SK-N-SH treated with all-trans-retinoic acid at 6 μM for 48 hours (cell line): ENCODE results near the gene SC5D.

Experiments
- ATAC-seq: fragments of 200-7000 bp; cut with Tn5 transposase; 3 replicates; pipeline ENCODE4 v1.9.1; 2020; ENCODE audit warnings: mild to moderate bottlenecking, moderate library complexity
- ARNTL ChIP-seq: fragments of 450-650 bp; formaldehyde crosslinking; IDR thresholded peaks from 2 replicates; pipeline ENCODE4 v1.5.0; 2020; ENCODE audit warnings: low read depth, mild to moderate bottlenecking, moderate library complexity, borderline replicate concordance
- BACH2 ChIP-seq: fragments of 250-450 bp; sonication (Bioruptor Pico); IDR thresholded peaks from 2 replicates; pipeline ENCODE4 v1.9.0; 2021; ENCODE audit warnings: mild to moderate bottlenecking, borderline replicate concordance
- CSDC2 ChIP-seq: fragments of 250-450 bp; sonication (Bioruptor Pico); IDR thresholded peaks from 2 replicates; pipeline ENCODE4 v1.5.0; 2020; ENCODE audit warnings: mild to moderate bottlenecking, moderate library complexity
- CSRNP3 ChIP-seq: fragments of 250-450 bp; sonication (Bioruptor Pico); IDR thresholded peaks from 2 replicates; pipeline ENCODE4 v1.5.1; 2021; ENCODE audit warnings: mild to moderate bottlenecking, moderate library complexity
- ESRRG ChIP-seq: fragments of 250-450 bp; sonication (Bioruptor Pico); IDR thresholded peaks from 2 replicates; pipeline ENCODE4 v1.6.1; 2021; ENCODE audit warnings: mild to moderate bottlenecking
- GLIS3 ChIP-seq: fragments of 250-450 bp; sonication (Bioruptor Pico); IDR thresholded peaks from 2 replicates; pipeline ENCODE4 v1.5.0; 2020; ENCODE audit warnings: mild to moderate bottlenecking, moderate library complexity
- ISL1 ChIP-seq: fragments of 250-450 bp; sonication (Bioruptor Pico); IDR thresholded peaks from 2 replicates; pipeline ENCODE4 v2.1.2; 2022; ENCODE audit warnings: mild to moderate bottlenecking, moderate library complexity
- OSR1 ChIP-seq: fragments of 250-450 bp; sonication (Bioruptor Pico); IDR thresholded peaks from 2 replicates; pipeline ENCODE4 v1.8.0; 2022; ENCODE audit warnings: moderate library complexity, mild to moderate bottlenecking, inconsistent platforms
- POU6F1 ChIP-seq: fragments of 250-450 bp; sonication (Bioruptor Pico); IDR thresholded peaks from 2 replicates; pipeline ENCODE4 v1.8.0; 2021; ENCODE audit warnings: low read depth, mild to moderate bottlenecking, moderate library complexity, borderline replicate concordance
- PPARA ChIP-seq: fragments of 250-450 bp; sonication (Bioruptor Pico); IDR thresholded peaks from 2 replicates; pipeline ENCODE4 v1.5.0; 2020; ENCODE audit warnings: mild to moderate bottlenecking, borderline replicate concordance
- RARB ChIP-seq: fragments of 250-450 bp; sonication (Bioruptor Pico); IDR thresholded peaks from 2 replicates; pipeline ENCODE4 v1.8.0; 2021; ENCODE audit warnings: mild to moderate bottlenecking, moderate library complexity
- SNAI2 ChIP-seq: fragments of 250-450 bp; sonication (Bioruptor Pico); IDR thresholded peaks from 2 replicates; pipeline ENCODE4 v1.5.0; 2020; ENCODE audit warnings: mild to moderate bottlenecking, moderate library complexity
- TCF4 ChIP-seq: fragments of 250-450 bp; sonication (Bioruptor Pico); IDR thresholded peaks from 2 replicates; pipeline ENCODE4 v1.8.0; 2021; ENCODE audit warnings: mild to moderate bottlenecking, moderate library complexity, borderline replicate concordance
- TOX ChIP-seq: fragments of 250-450 bp; sonication (Bioruptor Pico); IDR thresholded peaks from 2 replicates; pipeline ENCODE4 v1.8.0; 2021; ENCODE audit warnings: mild to moderate bottlenecking, moderate library complexity, borderline replicate concordance
- TSHZ2 ChIP-seq: fragments of 250-450 bp; sonication (Bioruptor Pico); IDR thresholded peaks from 2 replicates; pipeline ENCODE4 v1.5.0; 2020; ENCODE audit warnings: mild to moderate bottlenecking, moderate library complexity
- ZC3H10 ChIP-seq: fragments of 250-450 bp; sonication (Bioruptor Pico); IDR thresholded peaks from 2 replicates; pipeline ENCODE4 v1.5.1; 2021; ENCODE audit warnings: mild to moderate bottlenecking, moderate library complexity
- ZFP3 ChIP-seq: fragments of 250-450 bp; sonication (Bioruptor Pico); IDR thresholded peaks from 2 replicates; pipeline ENCODE4 v1.5.0; 2020; ENCODE audit warnings: mild to moderate bottlenecking, moderate library complexity
- ZFP30 ChIP-seq: fragments of 450-650 bp; formaldehyde crosslinking; IDR thresholded peaks from 2 replicates; pipeline ENCODE4 v1.5.0; 2022; ENCODE audit warnings: mild to moderate bottlenecking, moderate library complexity
- ZNF565 ChIP-seq: fragments of 450-650 bp; formaldehyde crosslinking; conservative IDR thresholded peaks from 2 replicates; pipeline ENCODE4 v1.5.0; 2020; ENCODE audit warnings: low read depth, mild to moderate bottlenecking, moderate library complexity
- ZNF70 ChIP-seq: fragments of 450-650 bp; formaldehyde crosslinking; IDR thresholded peaks from 2 replicates; pipeline ENCODE4 v1.5.0; 2020; ENCODE audit warnings: mild to moderate bottlenecking, moderate library complexity
- ZNF8 ChIP-seq: fragments of 450-650 bp; formaldehyde crosslinking; IDR thresholded peaks from 2 replicates; pipeline ENCODE4 v1.5.0; 2020; ENCODE audit warnings: mild to moderate bottlenecking, moderate library complexity

Gene SC5D

GRCh38 chr11:121270001-121270678 is 22.4 kb upstream of the SC5D start:
- TF ChIP-seq ESRRG (CRISPR knock-in tag) (no peak), TSHZ2 (CRISPR knock-in tag) (no peak), ISL1 (CRISPR knock-in tag) (no peak), ZNF8 (CRISPR knock-in tag) (no peak), ZNF70 (CRISPR knock-in tag) (no peak), TOX (CRISPR knock-in tag) (no peak), ARNTL (CRISPR knock-in tag) (no peak), OSR1 (CRISPR knock-in tag) (no peak), ZC3H10 (CRISPR knock-in tag) (no peak), POU6F1 (CRISPR knock-in tag) (no peak)
- no peak for ATAC-seq

- ATAC-seq: no peak
- TF ChIP-seq GLIS3 (CRISPR knock-in tag) (no peak), ZNF565 (CRISPR knock-in tag) (no peak), RARB (no peak), OSR1 (CRISPR knock-in tag) (no peak), ISL1 (CRISPR knock-in tag) (no peak), SNAI2 (CRISPR knock-in tag) (no peak), ZNF70 (CRISPR knock-in tag) (no peak), PPARA (CRISPR knock-in tag) (no peak), ZC3H10 (CRISPR knock-in tag) (no peak), BACH2 (no peak), ZFP3 (CRISPR knock-in tag) (no peak), TSHZ2 (CRISPR knock-in tag) (no peak), ESRRG (CRISPR knock-in tag) (no peak), ZFP30 (CRISPR knock-in tag) (no peak)
Measured at GRCh38 chr11:121274332-121274991, 18.1 kb upstream of the SC5D start.

GRCh38 chr11:121281698-121282097 is 10.9 kb upstream of the SC5D start:
- no peak for TF ChIP-seq ZNF565 (CRISPR knock-in tag)
- no peak for TF ChIP-seq ZFP30 (CRISPR knock-in tag)
- TF ChIP-seq ARNTL (CRISPR knock-in tag): no peak
- no peak for TF ChIP-seq CSDC2 (CRISPR knock-in tag)
- no peak for TF ChIP-seq TCF4
- no peak for TF ChIP-seq RARB
- no peak for TF ChIP-seq ZNF70 (CRISPR knock-in tag)
- no peak for TF ChIP-seq CSRNP3 (CRISPR knock-in tag)
- no peak for TF ChIP-seq ISL1 (CRISPR knock-in tag)
- no peak for TF ChIP-seq ZNF8 (CRISPR knock-in tag)
- no peak for TF ChIP-seq ZFP3 (CRISPR knock-in tag)
- TF ChIP-seq TSHZ2 (CRISPR knock-in tag): no peak
- no peak for TF ChIP-seq SNAI2 (CRISPR knock-in tag)
- ATAC-seq: no peak
